Mammary epithelial cell (primary cell): Measurements from ENCODE around the gene VSTM2L.

Source experiments
- CTCF ChIP-seq, 2 donors: IDR thresholded peaks in 1 of 2; conservative IDR thresholded peaks in 1 of 2; 2 replicates each; pipeline ENCODE4 v1.5.1; 2011 to 2012; ENCODE audit warnings: inconsistent platforms in 2 of 2, low read length in 2 of 2, mild to moderate bottlenecking in 2 of 2, control low read depth in 1 of 2, low read depth in 1 of 2; ENCODE audit not compliant: insufficient read depth in 1 of 2; ENCODE audit errors: extremely low read depth in 1 of 2
- EZH2 ChIP-seq: IDR thresholded peaks from 2 replicates; pipeline ENCODE4 v1.6.1; 2012; ENCODE audit warnings: low read length, inconsistent platforms, borderline replicate concordance

GRCh38 chr20:37961066-37961465, 58.1 kb downstream of the VSTM2L start:
- TF ChIP-seq CTCF (conservative IDR thresholded peaks at IDR 0.05 in 1 of 2, IDR thresholded peaks at IDR 0.05 in 1 of 2; ENCODE audit: extremely low read depth in 1 of 2, insufficient read depth in 1 of 2, low read depth in 1 of 2, low read length in 2 of 2) (no peak), EZH2 (no peak)
